ENCODE results near the gene NKIRAS1.
"Not testable (repeated sequence)": the region's sequence is repeated elsewhere in the genome, so short reads cannot be mapped to it uniquely, and the experiment has no call there.

- TF ChIP-seq CTCF (IDR thresholded peaks at IDR 0.05; ENCODE audit: insufficient read depth, low read length, poor library complexity, severe bottlenecking); EZH2phosphoT487 (conservative IDR thresholded peaks at IDR 0.05; ENCODE audit: low read length): not testable (repeated sequence)
These were observed 46.1 kb downstream of the NKIRAS1 start for GRCh38 chr3:23870663-23871043.
